MCF 10A (cell line): Measurements from ENCODE around the gene PPP3R1. TPM values are rescaled to one million over a fixed set of nuclear protein-coding genes. Genes with fewer than 3 reads are reported as not detected.

Experiments
- Bru-seq: library from RNA; stranded (reverse); fragments of 400-500 nt; gene quantifications from one replicate; lab custom pipeline; 2021; lab: Mats Ljungman, UMichigan
- BruChase-seq, 2 experiments: library from RNA; stranded (reverse); fragments of 400-500 nt; gene quantifications; one replicate each; lab custom pipeline; 2021; lab: Mats Ljungman, UMichigan
- BruUV-seq: library from RNA; stranded (reverse); fragments of 400-500 nt; replicated peaks from 2 replicates; lab custom pipeline; 2021; lab: Mats Ljungman, UMichigan
- CTCF ChIA-PET: fragments of 300-600 bp; sonication (Branson Sonifier 250); formaldehyde crosslinking; extraction: SDS; loops from one replicate; lab custom pipeline; 2021; ENCODE audit warnings: antibody characterized with exemption, inconsistent platforms; lab: Yijun Ruan, JAX
- POLR2A ChIA-PET: fragments of 300-600, 350-650 bp; sonication (Branson Sonifier 250); formaldehyde crosslinking; extraction: SDS; loops from one replicate; lab custom pipeline; 2020; ENCODE audit warnings: antibody characterized with exemption, inconsistent platforms; lab: Yijun Ruan, JAX
- DNase-seq: peaks from one replicate; pipeline ENCODE4 v3.0.0-alpha.2; 2018; ENCODE audit not compliant: unreplicated experiment
- H3K27ac Mint-ChIP-seq: one replicate; pipeline ENCODE4 v1.8.0; 2022; ENCODE audit warnings: mild to moderate bottlenecking, low read depth, mixed read lengths; ENCODE audit not compliant: unreplicated experiment
- H3K27me3 Mint-ChIP-seq: one replicate; pipeline ENCODE4 v1.8.0; 2022; ENCODE audit warnings: mixed read lengths; ENCODE audit not compliant: insufficient read depth, unreplicated experiment
- H3K36me3 Mint-ChIP-seq: one replicate; pipeline ENCODE4 v1.8.0; 2022; ENCODE audit warnings: mild to moderate bottlenecking, moderate library complexity, mixed read lengths; ENCODE audit not compliant: insufficient read depth, unreplicated experiment
- H3K4me1 Mint-ChIP-seq: one replicate; pipeline ENCODE4 v1.8.0; 2022; ENCODE audit warnings: mixed read lengths; ENCODE audit not compliant: insufficient read depth, unreplicated experiment
- H3K4me3 Mint-ChIP-seq: one replicate; pipeline ENCODE4 v1.8.0; 2022; ENCODE audit warnings: mild to moderate bottlenecking, moderate library complexity, mixed read lengths; ENCODE audit not compliant: unreplicated experiment
- H3K9me3 Mint-ChIP-seq: one replicate; pipeline ENCODE4 v1.8.0; 2022; ENCODE audit warnings: mixed read lengths; ENCODE audit not compliant: unreplicated experiment
- intact Hi-C: fragments of 100-400 bp; cut with micrococcal nuclease; formaldehyde crosslinking; loops from 2 replicates; pipeline ENCODE4 v1.14.1; 2022
- long read RNA-seq: library from polyadenylated mRNA; stranded (forward); transcript quantifications from one replicate; pipeline ENCODE4 v2.0.0, GENCODE V29; 2022
- total RNA-seq: library from RNA; stranded (reverse); gene quantifications from 2 replicates; pipeline ENCODE4 v1.2.3, GENCODE V29; 2022
- TF ChIP-seq, protein P1 (sequence below): fragments of 200-600 bp; IDR thresholded peaks from one replicate; pipeline ENCODE4 v1.8.0; 2022; ENCODE audit warnings: antibody characterized with exemption, mild to moderate bottlenecking; ENCODE audit not compliant: unreplicated experiment

Gene PPP3R1, protein sequence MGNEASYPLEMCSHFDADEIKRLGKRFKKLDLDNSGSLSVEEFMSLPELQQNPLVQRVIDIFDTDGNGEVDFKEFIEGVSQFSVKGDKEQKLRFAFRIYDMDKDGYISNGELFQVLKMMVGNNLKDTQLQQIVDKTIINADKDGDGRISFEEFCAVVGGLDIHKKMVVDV
- 50.9 and 54.6 TPM in 2 replicates for total RNA-seq
- percentile 93 among the genes with signal in this experiment for Bru-seq, nascent RNA
- BruChase-seq, experiment 1, labeled RNA remaining after a 6-hour chase = percentile 100 among the genes with signal in this experiment
- percentile 99 among the genes with signal in this experiment for BruChase-seq, experiment 2, labeled RNA remaining after a 2-hour chase
- long read RNA-seq, partial matches to known transcripts = 0 of 3 reads
- long read RNA-seq, other reads (novel, unspliced or antisense) = 0 of 3 reads

DNA sequence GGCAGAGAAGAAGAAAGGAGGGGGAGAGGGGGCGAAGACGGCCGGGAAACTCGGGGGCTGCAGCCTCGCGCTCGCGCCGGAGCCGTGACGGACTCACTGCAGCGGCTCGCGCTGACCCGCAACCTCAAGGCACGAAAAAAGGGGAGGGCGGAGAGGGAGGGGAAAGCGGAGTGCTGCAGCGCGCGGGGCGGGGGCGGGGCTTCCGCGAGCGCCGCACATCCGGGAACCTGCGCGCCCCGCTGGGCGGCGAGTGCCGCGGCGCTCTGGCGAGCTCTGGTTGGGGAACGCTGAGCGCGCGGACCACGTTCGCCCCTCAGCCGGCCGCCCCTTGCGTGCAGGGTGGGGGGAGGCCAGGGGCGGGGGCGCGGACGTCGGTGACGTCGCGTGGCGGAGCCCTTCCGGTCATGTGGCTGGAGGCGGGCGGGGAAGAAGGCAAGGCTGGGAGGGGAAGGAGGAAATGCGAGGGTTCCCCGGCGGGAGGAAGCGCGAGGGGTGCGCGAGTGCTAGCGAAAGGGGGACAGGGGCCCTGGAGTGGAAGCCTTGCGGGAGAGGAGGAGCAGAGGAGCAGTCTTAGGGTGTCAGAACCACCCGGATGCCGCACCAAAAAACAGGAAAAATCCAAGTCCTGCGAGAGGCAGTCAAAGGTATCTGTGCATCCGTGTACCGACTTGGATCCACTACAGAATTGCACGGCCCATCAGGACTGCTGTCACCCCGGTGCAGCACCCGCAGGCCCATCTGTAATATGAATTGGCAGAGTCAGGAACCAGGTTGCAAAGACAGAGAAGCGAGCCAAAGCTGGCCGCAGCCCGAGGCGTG is at the start of gene PPP3R1:
TSS of gene PPP3R1 (minus strand) at position 133 of the 819 bp plus-strand sequence. CDS start 405 bp downstream, outside the sequence.
- intact Hi-C loops = loop anchor here (5.0 to 10.0 kb wide), 4 partner anchors 35 to 688 kb away; partner anchors contain the start of gene PNO1
- ChIA-PET CTCF (interaction anchor here (0.9 to 2.8 kb wide), 3 partner anchors 31 to 40 kb away, joined by 4 to 30 read pairs (median 5); no protein-coding TSS in a partner anchor), POLR2A (interaction anchor here (0.6 to 10.3 kb wide), 37 partner anchors 9 to 1705 kb away, joined by 3 to 308 read pairs (median 4); partner anchors contain the start of genes AAK1, APLF, C1D and CNRIP1)
- TF ChIP-seq, protein P1, sequence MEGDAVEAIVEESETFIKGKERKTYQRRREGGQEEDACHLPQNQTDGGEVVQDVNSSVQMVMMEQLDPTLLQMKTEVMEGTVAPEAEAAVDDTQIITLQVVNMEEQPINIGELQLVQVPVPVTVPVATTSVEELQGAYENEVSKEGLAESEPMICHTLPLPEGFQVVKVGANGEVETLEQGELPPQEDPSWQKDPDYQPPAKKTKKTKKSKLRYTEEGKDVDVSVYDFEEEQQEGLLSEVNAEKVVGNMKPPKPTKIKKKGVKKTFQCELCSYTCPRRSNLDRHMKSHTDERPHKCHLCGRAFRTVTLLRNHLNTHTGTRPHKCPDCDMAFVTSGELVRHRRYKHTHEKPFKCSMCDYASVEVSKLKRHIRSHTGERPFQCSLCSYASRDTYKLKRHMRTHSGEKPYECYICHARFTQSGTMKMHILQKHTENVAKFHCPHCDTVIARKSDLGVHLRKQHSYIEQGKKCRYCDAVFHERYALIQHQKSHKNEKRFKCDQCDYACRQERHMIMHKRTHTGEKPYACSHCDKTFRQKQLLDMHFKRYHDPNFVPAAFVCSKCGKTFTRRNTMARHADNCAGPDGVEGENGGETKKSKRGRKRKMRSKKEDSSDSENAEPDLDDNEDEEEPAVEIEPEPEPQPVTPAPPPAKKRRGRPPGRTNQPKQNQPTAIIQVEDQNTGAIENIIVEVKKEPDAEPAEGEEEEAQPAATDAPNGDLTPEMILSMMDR = no peak
- H3K4me3 Mint-ChIP-seq = peak within 1 kb of the TSS; percentile 99
- H3K27ac Mint-ChIP-seq = peak within 1 kb of the TSS; percentile 96
- peak; percentile 94 for DNase-seq
- H3K36me3 Mint-ChIP-seq = peaks cover 5% of the 10 kb centered on the region
- TSS peak; percentile 84 for BruUV-seq
- peaks cover 18% of the 10 kb centered on the region for H3K4me1 Mint-ChIP-seq
- H3K9me3 Mint-ChIP-seq = no peaks in the 10 kb centered on the region
- no peaks in the 10 kb centered on the region for H3K27me3 Mint-ChIP-seq

DNA sequence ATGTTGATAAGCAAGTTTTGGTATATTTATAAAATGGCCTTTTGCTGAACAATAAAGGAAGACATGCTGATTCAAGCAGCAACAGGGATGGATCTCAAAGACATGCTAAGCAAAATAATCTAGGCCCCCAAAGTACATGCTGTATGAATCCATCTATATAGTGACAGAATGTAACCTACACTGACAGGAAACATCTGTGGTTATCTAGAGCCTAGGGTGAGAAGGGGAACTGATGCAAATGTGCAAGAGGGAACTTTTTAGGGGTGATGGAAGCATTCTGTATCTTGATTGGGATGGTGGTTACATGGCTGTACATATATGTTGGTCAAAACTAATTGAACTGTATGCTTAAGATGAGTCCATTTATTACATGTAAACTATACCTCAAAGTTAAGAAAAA is 43.2 kb upstream of the PPP3R1 start:
- CTCF ChIA-PET = interaction anchor here (13.0 kb wide), 1 partner anchor 171 kb away, joined by 161 read pairs; no protein-coding TSS in a partner anchor
- Mint-ChIP-seq H3K27ac (no peak overlapping the region), H3K4me3 (no peak overlapping the region), H3K36me3 (no peaks in the 10 kb centered on the region), H3K9me3 (no peaks in the 10 kb centered on the region), H3K27me3 (no peaks in the 10 kb centered on the region), H3K4me1 (no peaks in the 10 kb centered on the region)
- no peak for DNase-seq
- BruUV-seq = no TSS peak
- intact Hi-C loops = no loop called here
- POLR2A ChIA-PET = no interaction called here
- TF ChIP-seq, protein P1 = no peak

DNA sequence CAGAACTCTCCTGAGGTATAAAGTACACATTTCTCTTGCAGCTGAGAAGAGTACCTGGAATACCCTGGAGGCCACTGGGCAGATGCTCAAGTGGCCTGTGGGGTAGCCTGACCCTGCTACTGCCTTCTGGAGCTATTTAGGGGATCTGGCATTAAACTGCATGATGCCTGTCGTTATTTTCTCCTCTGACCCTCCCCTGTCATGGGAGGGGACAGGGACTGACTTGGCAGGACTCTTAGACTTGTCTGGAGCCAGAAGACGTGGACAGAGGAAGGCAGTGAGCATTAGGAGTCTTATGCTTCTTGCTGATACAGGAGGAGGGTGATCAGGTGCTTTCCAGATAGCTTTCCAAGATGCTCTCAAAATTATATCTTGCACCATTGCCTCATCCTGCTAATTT is 42.6 kb upstream of the PPP3R1 start:
- Mint-ChIP-seq H3K4me1 (no peaks in the 10 kb centered on the region), H3K27ac (no peak overlapping the region), H3K36me3 (no peaks in the 10 kb centered on the region), H3K9me3 (no peaks in the 10 kb centered on the region), H3K4me3 (no peak overlapping the region), H3K27me3 (no peaks in the 10 kb centered on the region)
- ChIA-PET POLR2A (interaction anchor here (0.8 to 1.1 kb wide), 2 partner anchors 12 to 69 kb away, joined by 3 read pairs; no protein-coding TSS in a partner anchor), CTCF (interaction anchor here (0.6 to 13.0 kb wide), 3 partner anchors 148 to 357 kb away, joined by 4 to 161 read pairs (median 30); no protein-coding TSS in a partner anchor)
- DNase-seq = no peak
- BruUV-seq = no TSS peak
- intact Hi-C loops = no loop called here
- TF ChIP-seq, protein P1 = no peak
